22Rv1 (cell line): Measurements from ENCODE around the gene AGAP2.
A peak's percentile ranks its signal among the peaks of the same experiment; 100 is the strongest.
"Not testable (repeated sequence)": the region's sequence is repeated elsewhere in the genome, so short reads cannot be mapped to it uniquely, and the experiment has no call there.

Experiments
- H3K27ac ChIP-seq: fragments of 450-650 bp; 2 replicates; pipeline ENCODE4 v1.5.1; 2017
- CTCF ChIP-seq: fragments of 450-650 bp; IDR thresholded peaks from 2 replicates; pipeline ENCODE4 v1.5.1; 2017; ENCODE audit warnings: mild to moderate bottlenecking
- ZFX ChIP-seq: fragments of 450-650 bp; IDR thresholded peaks from 2 replicates; pipeline ENCODE4 v1.6.1; 2017; ENCODE audit warnings: antibody characterized with exemption, borderline replicate concordance

AGAP2 gene

GRCh38 chr12:57780284-57780897 lies 41.8 kb upstream of the AGAP2 start:
- TF ChIP-seq ZFX (no peak), CTCF (no peak)

GRCh38 chr12:57779736-57780135 lies 41.2 kb upstream of the AGAP2 start:
- TF ChIP-seq CTCF (no peak), ZFX (no peak)
- H3K27ac ChIP-seq, result no peak overlapping the region

More at GRCh38 chr12:57780284-57780897, 41.8 kb upstream of the AGAP2 start:
- H3K27ac ChIP-seq, result no peak overlapping the region

- no peak overlapping the region for H3K27ac ChIP-seq
- no peak for TF ChIP-seq CTCF
Observed at GRCh38 chr12:57777911-57778310, 39.4 kb upstream of the AGAP2 start.

- TF ChIP-seq CTCF (no peak), ZFX (no peak)
- no peak overlapping the region for H3K27ac ChIP-seq
Observed at GRCh38 chr12:57777367-57777766, 38.8 kb upstream of the AGAP2 start.

- H3K27ac ChIP-seq, result no peak overlapping the region
- no peak for TF ChIP-seq ZFX
- no peak; the same call in 1 of the 2 replicates for TF ChIP-seq CTCF
Observed at GRCh38 chr12:57776247-57776587, 37.7 kb upstream of the AGAP2 start.

GRCh38 chr12:57775563-57776246 lies 37.2 kb upstream of the AGAP2 start:
- TF ChIP-seq ZFX (no peak), CTCF (peak; percentile 13)
- H3K27ac ChIP-seq, result no peak overlapping the region

- TF ChIP-seq ZFX, result no peak
- no peak for TF ChIP-seq CTCF
- H3K27ac ChIP-seq, result no peak overlapping the region
Observed at GRCh38 chr12:57775044-57775443, 36.5 kb upstream of the AGAP2 start.

- H3K27ac ChIP-seq, result not testable (repeated sequence)
Observed at GRCh38 chr12:57774634-57775033, 36.1 kb upstream of the AGAP2 start.
